Heart right ventricle (tissue), 16 donors: ENCODE measurements around the gene RGL1. TPM values are rescaled to one million over a fixed set of nuclear protein-coding genes. Genes with fewer than 3 reads are reported as not detected.

Source experiments
- ATAC-seq, 8 donors: fragments of 200-7000 bp; cut with Tn5 transposase; one replicate each; pipeline ENCODE4 v1.9.1; 2020; ENCODE audit warnings: mild to moderate bottlenecking in 8 of 8, moderate library complexity in 8 of 8, moderate number of reproducible peaks in 1 of 8
- DNase-seq, 2 donors: peaks; one replicate each; pipeline ENCODE4 v3.0.0-alpha.2; 2020
- H3K27ac ChIP-seq, 10 donors: fragments of 200-600 bp; sonication (generic) in 2 of 10; one replicate each; pipeline versions ENCODE4 v1.5.0 to v1.8.0; 2020 to 2022; ENCODE audit warnings: mild to moderate bottlenecking in 3 of 10
- H3K27me3 ChIP-seq, 7 donors: fragments of 200-600 bp; one replicate each; pipeline ENCODE4 v1.8.0; 2021 to 2022; ENCODE audit warnings: mild to moderate bottlenecking in 2 of 7
- H3K36me3 ChIP-seq, 9 donors: fragments of 200-600 bp; sonication (generic) in 1 of 9; one replicate each; pipeline versions ENCODE4 v1.5.0 to v1.8.0; 2020 to 2022; ENCODE audit warnings: mild to moderate bottlenecking in 2 of 9
- H3K4me1 ChIP-seq, 9 donors: fragments of 200-600 bp; sonication (generic) in 1 of 9; one replicate each; pipeline versions ENCODE4 v1.5.0 to v1.8.0; 2020 to 2022; ENCODE audit warnings: mild to moderate bottlenecking in 4 of 9
- H3K4me3 ChIP-seq, 10 donors: fragments of 200-600 bp; sonication (generic) in 2 of 10; one replicate each; pipeline versions ENCODE4 v1.5.0 to v1.8.0; 2020 to 2022; ENCODE audit warnings: mild to moderate bottlenecking in 7 of 10, moderate library complexity in 2 of 10
- H3K9me3 ChIP-seq, 11 donors: fragments of 200-600 bp in 10 of 11; sonication (generic) in 2 of 11; one replicate each; pipeline versions ENCODE4 v1.5.0 to v1.8.0; 2013 to 2022; ENCODE audit warnings: mild to moderate bottlenecking in 2 of 11, control low read depth in 1 of 11, moderate library complexity in 1 of 11
- WGBS, 2 donors: extraction: QIAGEN DNeasy Blood & Tissue Kit; methylation state at CpG; one replicate each; pipeline ENCODE4 v1.1.7; 2013; ENCODE audit warnings: inconsistent platforms in 1 of 2; 5-methylcytosine and 5-hydroxymethylcytosine counted together
- intact Hi-C, 10 donors: fragments of 100-400 bp; cut with DNase I; formaldehyde crosslinking; loops; one replicate each; pipeline versions ENCODE4 v1.11.1 to v1.14.2; 2022
- polyA plus RNA-seq, 2 donors: library from polyadenylated mRNA; stranded (reverse); fragments of 200-250 nt; gene quantifications; one replicate each; pipeline ENCODE4 v1.2.3, GENCODE V29; 2013
- total RNA-seq, 10 donors: library from RNA; stranded (reverse); fragmentation: NEBNext Ultra II Directional in 3 of 10; extraction: Animal tissue kit (Norgen Biotek cat#: 25700) in 3 of 10; gene quantifications; one replicate each; pipeline versions ENCODE4 v1.2.1 to v1.2.4, GENCODE V29; 2021 to 2023
- TF ChIP-seq, protein P1 (sequence below), 9 donors: fragments of 200-600 bp; sonication (generic) in 2 of 9; IDR thresholded peaks; one replicate each; pipeline versions ENCODE4 v1.5.0 to v1.8.0; 2021 to 2022; ENCODE audit warnings: antibody characterized with exemption in 9 of 9, mild to moderate bottlenecking in 5 of 9, moderate library complexity in 1 of 9
- donor health status: Arrhythmogenic right ventricular cardiomyopathy.
- donor health status: ischemic (EF 13 %, LVEDD 7.1; RV severe dilation, severe dysfunction).
- donor health status: healthy with polysubstance abuse.
- donor health status: DM: no; HTN: yes; CAD: no.
- donor health status: DM: no; HTN: no; CAD: no.
- donor health status: ischemic (EF 25% LVEDD 6.9; RV normal size, moderate dysfunction).
- donor health status: ischemic (EF 25% LVEDD 5.7; RV mildly dilated, moderate dysfunction).
- donor health status: healthy.
- donor health status: DM: yes; HTN: yes; CAD: no.
- donor health status: Ischemic cardiomyopathy.
- donor health status: ischemic (EF 35%, LVEDD 5.7; RV mildly dilated, moderate dysfunction).
- donor health status: nonischemic (EF 11% LVEDD 7.7; RV severe dilation, severe dysfunction).
- donor health status: DM: yes; HTN: yes; CAD: no.
- donor health status: PGD.
- donor health status: ischemic (EF 29% LVEDD 5.4; RV normal size, mild dysfunction).
- donor health status: nonischemic (EF 23%, LVEDD 6.1; RV moderate dilation, normal function).

The RGL1 gene
- total and polyA plus RNA-seq, 12 donors, result 3.8 to 33.4 (median 18.4) TPM

DNA sequence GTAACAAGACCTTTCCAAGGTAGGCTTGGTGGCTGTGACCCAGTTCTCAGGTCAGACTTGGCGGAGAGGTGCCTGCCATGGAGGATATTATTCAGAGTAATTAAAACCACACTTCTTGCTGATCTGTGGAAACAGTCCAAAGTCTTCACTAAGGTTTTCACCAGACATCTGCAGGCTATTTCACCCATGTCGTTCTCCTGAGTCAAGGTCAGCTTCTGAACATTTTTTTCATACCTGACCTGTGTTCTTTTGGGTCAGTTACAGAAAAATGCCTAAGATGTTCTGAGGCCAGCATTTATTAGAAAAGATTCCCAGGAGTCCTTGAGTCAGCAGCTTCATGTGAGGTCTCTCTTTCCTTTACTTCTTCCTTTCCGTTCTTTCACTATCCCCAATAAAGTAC is 54.9 kb downstream of the RGL1 start:
- Histone ChIP-seq H3K9me3 (no peaks in the 10 kb centered on the region), H3K4me1 (peaks cover 0 to 45% (median 8%) of the 10 kb centered on the region in 9 donors), H3K36me3 (peaks cover 0 to 22% (median 0%) of the 10 kb centered on the region in 9 donors), H3K27me3 (no peaks in the 10 kb centered on the region), H3K27ac (no peak overlapping the region), H3K4me3 (no peak overlapping the region)
- TF ChIP-seq, protein P1, sequence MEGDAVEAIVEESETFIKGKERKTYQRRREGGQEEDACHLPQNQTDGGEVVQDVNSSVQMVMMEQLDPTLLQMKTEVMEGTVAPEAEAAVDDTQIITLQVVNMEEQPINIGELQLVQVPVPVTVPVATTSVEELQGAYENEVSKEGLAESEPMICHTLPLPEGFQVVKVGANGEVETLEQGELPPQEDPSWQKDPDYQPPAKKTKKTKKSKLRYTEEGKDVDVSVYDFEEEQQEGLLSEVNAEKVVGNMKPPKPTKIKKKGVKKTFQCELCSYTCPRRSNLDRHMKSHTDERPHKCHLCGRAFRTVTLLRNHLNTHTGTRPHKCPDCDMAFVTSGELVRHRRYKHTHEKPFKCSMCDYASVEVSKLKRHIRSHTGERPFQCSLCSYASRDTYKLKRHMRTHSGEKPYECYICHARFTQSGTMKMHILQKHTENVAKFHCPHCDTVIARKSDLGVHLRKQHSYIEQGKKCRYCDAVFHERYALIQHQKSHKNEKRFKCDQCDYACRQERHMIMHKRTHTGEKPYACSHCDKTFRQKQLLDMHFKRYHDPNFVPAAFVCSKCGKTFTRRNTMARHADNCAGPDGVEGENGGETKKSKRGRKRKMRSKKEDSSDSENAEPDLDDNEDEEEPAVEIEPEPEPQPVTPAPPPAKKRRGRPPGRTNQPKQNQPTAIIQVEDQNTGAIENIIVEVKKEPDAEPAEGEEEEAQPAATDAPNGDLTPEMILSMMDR (IDR thresholded peaks at IDR 0.05), result no peak
- 55 to 68% methylated on average over 3 of the region's 3 CpGs for WGBS, 2 donors
- DNase-seq, result no peak
- intact Hi-C loops, result no loop called here
- no peak for ATAC-seq

DNA sequence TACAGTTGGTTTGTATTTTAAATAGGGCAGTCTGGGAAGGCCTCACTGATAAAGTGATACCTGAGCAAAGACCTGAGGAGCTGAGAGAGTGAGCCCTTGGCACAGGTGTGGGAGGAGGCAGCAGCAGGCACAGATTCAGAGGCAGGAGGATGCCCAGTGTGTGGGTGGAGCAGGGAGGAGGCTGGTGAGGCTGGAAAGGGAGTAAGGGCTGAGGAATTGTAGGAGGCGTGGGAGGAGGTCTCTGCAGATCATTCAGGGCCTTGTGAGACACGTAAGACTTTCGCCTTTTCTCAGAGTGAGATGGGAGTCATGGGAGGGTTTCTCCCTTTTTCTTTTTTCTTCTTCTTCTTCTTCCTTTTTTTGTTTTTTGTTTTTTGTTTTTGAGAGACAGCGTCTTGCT is 58.0 kb downstream of the RGL1 start:
- Histone ChIP-seq H3K27me3 (no peaks in the 10 kb centered on the region), H3K9me3 (no peaks in the 10 kb centered on the region), H3K4me3 (no peak overlapping the region), H3K36me3 (peaks cover 0 to 28% (median 0%) of the 10 kb centered on the region in 9 donors), H3K27ac (no peak overlapping the region), H3K4me1 (peaks cover 0 to 28% (median 4%) of the 10 kb centered on the region in 9 donors)
- TF ChIP-seq, protein P1 (IDR thresholded peaks at IDR 0.05), result no peak
- 97 to 100% methylated on average over 4 of the region's 4 CpGs for WGBS, 2 donors
- ATAC-seq, result peak in 1 of 8 donors; percentile 26
- no peak for DNase-seq
- intact Hi-C loops, result no loop called here

DNA sequence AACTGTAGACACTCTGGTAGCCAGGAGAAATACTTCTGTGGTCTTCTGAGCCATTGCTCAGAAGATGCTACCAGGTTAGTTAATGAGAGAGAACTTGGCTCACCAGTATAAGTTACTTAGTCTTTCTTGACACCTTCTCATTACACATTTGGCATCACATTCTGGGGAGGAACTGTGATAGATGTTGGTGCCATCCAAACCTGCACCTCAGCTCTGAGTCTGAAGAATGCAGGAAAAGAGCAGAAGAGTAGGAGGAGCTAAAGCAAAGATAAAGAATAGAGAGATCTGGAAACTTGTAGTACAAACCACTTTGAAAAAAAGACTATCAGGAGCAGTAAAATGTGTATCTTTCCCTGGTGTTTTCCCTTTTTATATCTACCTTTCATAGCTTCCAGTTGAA is 58.9 kb downstream of the RGL1 start:
- intact Hi-C loops, result no loop called here
- ATAC-seq (no peak), DNase-seq (no peak)

DNA sequence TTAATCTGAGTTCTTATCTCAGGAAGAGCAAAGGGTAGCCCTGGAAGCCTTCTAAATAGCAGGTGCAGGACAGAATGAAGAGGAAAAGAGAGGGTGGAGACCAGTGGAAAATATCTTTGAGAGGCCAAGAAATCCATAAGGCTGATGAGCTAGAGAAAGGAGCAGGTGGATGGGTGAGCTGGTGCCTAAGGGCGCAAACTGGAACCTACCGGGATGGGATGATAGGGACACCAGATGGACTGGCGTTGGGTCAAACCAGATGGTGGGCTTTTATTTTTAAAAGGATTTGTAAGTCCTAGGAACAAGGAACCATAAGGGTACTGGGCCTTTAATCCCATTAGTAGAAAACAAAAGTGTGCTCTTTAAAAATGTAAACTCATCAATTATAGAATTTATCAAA is 59.7 kb downstream of the RGL1 start:
- Histone ChIP-seq H3K9me3 (no peaks in the 10 kb centered on the region), H3K4me3 (no peak overlapping the region), H3K4me1 (peaks cover 0 to 27% (median 8%) of the 10 kb centered on the region in 9 donors), H3K27me3 (no peaks in the 10 kb centered on the region), H3K36me3 (peaks cover 0 to 37% (median 0%) of the 10 kb centered on the region in 9 donors), H3K27ac (no peak overlapping the region)
- WGBS, 2 donors, result 92 to 95% methylated on average over 3 of the region's 3 CpGs
- DNase-seq, result no peak
- ATAC-seq, result no peak
- intact Hi-C loops, result no loop called here
- TF ChIP-seq, protein P1 (IDR thresholded peaks at IDR 0.05), result no peak

More for the DNA sequence above, 58.9 kb downstream of the RGL1 start:
- H3K27ac ChIP-seq, result no peak overlapping the region
- peaks cover 0 to 29% (median 4%) of the 10 kb centered on the region in 9 donors for H3K4me1 ChIP-seq
- H3K9me3 ChIP-seq, result no peaks in the 10 kb centered on the region
- H3K27me3 ChIP-seq, result no peaks in the 10 kb centered on the region
- H3K4me3 ChIP-seq, result no peak overlapping the region
- TF ChIP-seq, protein P1 (IDR thresholded peaks at IDR 0.05), result no peak
- H3K36me3 ChIP-seq, result peaks cover 0 to 36% (median 0%) of the 10 kb centered on the region in 9 donors
